ENCODE data around the gene GULP1.

DNA sequence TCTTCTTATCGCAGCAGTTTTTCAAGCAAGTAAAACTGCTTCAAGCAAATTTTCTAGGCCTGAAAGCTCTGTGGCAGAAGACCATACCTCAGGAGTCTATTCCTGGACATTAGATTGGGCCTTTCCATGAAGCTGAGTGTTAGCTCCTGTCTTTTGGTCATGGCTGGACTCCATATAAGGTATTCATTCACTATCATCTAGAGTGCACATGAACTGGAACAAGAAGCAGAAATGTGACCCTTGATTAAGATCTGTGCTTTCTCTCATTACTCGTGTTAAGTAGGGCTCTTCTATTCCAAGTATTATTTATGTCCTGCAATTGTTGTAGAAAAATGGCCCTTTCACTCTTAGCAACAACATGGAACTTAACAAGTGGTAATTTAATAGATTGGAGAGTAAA, 5.9 kb upstream of the GULP1 start:
- TF ChIP-seq CTCF (IDR thresholded peaks at IDR 0.05 in 2 of 3, conservative IDR thresholded peaks at IDR 0.05 in 1 of 3; ENCODE audit: borderline replicate concordance in 1 of 3, insufficient read depth in 1 of 3, low read depth in 2 of 3, low read length in 2 of 3) (no peak), ZNF274 (IDR thresholded peaks at IDR 0.05; ENCODE audit: low read depth, low read length) (no peak), CEBPB (IDR thresholded peaks at IDR 0.05; ENCODE audit: low read depth) (no peak), YY1 (IDR thresholded peaks at IDR 0.05; ENCODE audit: extremely low read depth, insufficient replicate concordance, low read depth, low read length) (no peak), POLR2A (IDR thresholded peaks at IDR 0.05; ENCODE audit: borderline replicate concordance, extremely low read depth, insufficient read depth, insufficient read length) (no peak), SIN3A (IDR thresholded peaks at IDR 0.05; ENCODE audit: low read depth) (no peak), RAD21 (IDR thresholded peaks at IDR 0.05; ENCODE audit: low read depth) (no peak), ELF1 (IDR thresholded peaks at IDR 0.05; ENCODE audit: borderline replicate concordance, low read depth) (no peak), EZH2 (IDR thresholded peaks at IDR 0.05) (no peak)
- TF ChIP-seq, protein P1, sequence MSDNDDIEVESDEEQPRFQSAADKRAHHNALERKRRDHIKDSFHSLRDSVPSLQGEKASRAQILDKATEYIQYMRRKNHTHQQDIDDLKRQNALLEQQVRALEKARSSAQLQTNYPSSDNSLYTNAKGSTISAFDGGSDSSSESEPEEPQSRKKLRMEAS (IDR thresholded peaks at IDR 0.05): no peak
